ENCODE measurements around the gene OSCP1.
A peak's percentile ranks its signal among the peaks of the same experiment; 100 is the strongest.

The OSCP1 gene

GRCh38 chr1:36464605-36465393, 14.5 kb upstream of the OSCP1 start:
- Histone ChIP-seq H3K4me3 (ENCODE audit: low read length, poor library complexity, severe bottlenecking) (peak overlapping the region; percentile 93), H3K9me3 (ENCODE audit: insufficient read depth, low read depth, low read length) (no peaks in the 10 kb centered on the region), H3K4me2 (ENCODE audit: low read depth, low read length, poor library complexity, severe bottlenecking) (peak overlapping the region; percentile 74), H3K9me2 (replicated peaks; ENCODE audit: low read depth, low read length) (no peaks in the 10 kb centered on the region), H3K4me1 (ENCODE audit: insufficient read depth, low read length, poor library complexity, severe bottlenecking) (peaks cover 17% of the 10 kb centered on the region), H3K79me2 (ENCODE audit: insufficient read depth, low read length) (peaks cover 10% of the 10 kb centered on the region), H4K20me1 (ENCODE audit: insufficient read depth, low read length, poor library complexity, severe bottlenecking) (no peaks in the 10 kb centered on the region), H3K36me3 (ENCODE audit: insufficient read depth, low read length) (no peaks in the 10 kb centered on the region), H3K27me3 (ENCODE audit: insufficient read depth, low read length, poor library complexity, severe bottlenecking) (no peaks in the 10 kb centered on the region), H3F3A (ENCODE audit: low read depth) (no peaks in the 10 kb centered on the region), H3K9ac (ENCODE audit: low read depth, low read length, poor library complexity, severe bottlenecking) (peak overlapping the region; percentile 81), H2AFZ (ENCODE audit: low read length) (peak overlapping the region; percentile 89)
- TF ChIP-seq EZH2phosphoT487 (IDR thresholded peaks at IDR 0.05; ENCODE audit: borderline replicate concordance): no peak

GRCh38 chr1:36463803-36464604, 13.8 kb upstream of the OSCP1 start, which contains the start of gene MRPS15:
MRPS15 (minus strand) TSS chr1:36464384; CDS start chr1:36464275, 109 bp downstream.
- H3K4me2 ChIP-seq (ENCODE audit: low read depth, low read length, poor library complexity, severe bottlenecking): peak within 1 kb of the TSS; percentile 74
- peak within 1 kb of the TSS; percentile 93 for H3K4me3 ChIP-seq (ENCODE audit: low read length, poor library complexity, severe bottlenecking)
- no peaks in the 10 kb centered on the region for H3K9me3 ChIP-seq (ENCODE audit: insufficient read depth, low read depth, low read length)
- H3K27me3 ChIP-seq (ENCODE audit: insufficient read depth, low read length, poor library complexity, severe bottlenecking): no peaks in the 10 kb centered on the region
- H3F3A ChIP-seq (ENCODE audit: low read depth): no peaks in the 10 kb centered on the region
- H3K79me2 ChIP-seq (ENCODE audit: insufficient read depth, low read length): peaks cover 10% of the 10 kb centered on the region
- H4K20me1 ChIP-seq (ENCODE audit: insufficient read depth, low read length, poor library complexity, severe bottlenecking): no peaks in the 10 kb centered on the region
- H3K9ac ChIP-seq (ENCODE audit: low read depth, low read length, poor library complexity, severe bottlenecking): peak within 1 kb of the TSS; percentile 81
- H2AFZ ChIP-seq (ENCODE audit: low read length): peak within 1 kb of the TSS; percentile 89
- peaks cover 23% of the 10 kb centered on the region for H3K4me1 ChIP-seq (ENCODE audit: insufficient read depth, low read length, poor library complexity, severe bottlenecking)
- TF ChIP-seq, protein P1, sequence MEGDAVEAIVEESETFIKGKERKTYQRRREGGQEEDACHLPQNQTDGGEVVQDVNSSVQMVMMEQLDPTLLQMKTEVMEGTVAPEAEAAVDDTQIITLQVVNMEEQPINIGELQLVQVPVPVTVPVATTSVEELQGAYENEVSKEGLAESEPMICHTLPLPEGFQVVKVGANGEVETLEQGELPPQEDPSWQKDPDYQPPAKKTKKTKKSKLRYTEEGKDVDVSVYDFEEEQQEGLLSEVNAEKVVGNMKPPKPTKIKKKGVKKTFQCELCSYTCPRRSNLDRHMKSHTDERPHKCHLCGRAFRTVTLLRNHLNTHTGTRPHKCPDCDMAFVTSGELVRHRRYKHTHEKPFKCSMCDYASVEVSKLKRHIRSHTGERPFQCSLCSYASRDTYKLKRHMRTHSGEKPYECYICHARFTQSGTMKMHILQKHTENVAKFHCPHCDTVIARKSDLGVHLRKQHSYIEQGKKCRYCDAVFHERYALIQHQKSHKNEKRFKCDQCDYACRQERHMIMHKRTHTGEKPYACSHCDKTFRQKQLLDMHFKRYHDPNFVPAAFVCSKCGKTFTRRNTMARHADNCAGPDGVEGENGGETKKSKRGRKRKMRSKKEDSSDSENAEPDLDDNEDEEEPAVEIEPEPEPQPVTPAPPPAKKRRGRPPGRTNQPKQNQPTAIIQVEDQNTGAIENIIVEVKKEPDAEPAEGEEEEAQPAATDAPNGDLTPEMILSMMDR (conservative IDR thresholded peaks at IDR 0.05; ENCODE audit: low read length): no peak
- TF ChIP-seq EZH2phosphoT487 (IDR thresholded peaks at IDR 0.05; ENCODE audit: borderline replicate concordance): no peak
- H3K9me2 ChIP-seq (replicated peaks; ENCODE audit: low read depth, low read length): no peaks in the 10 kb centered on the region
- no peaks in the 10 kb centered on the region for H3K36me3 ChIP-seq (ENCODE audit: insufficient read depth, low read length)

DNA sequence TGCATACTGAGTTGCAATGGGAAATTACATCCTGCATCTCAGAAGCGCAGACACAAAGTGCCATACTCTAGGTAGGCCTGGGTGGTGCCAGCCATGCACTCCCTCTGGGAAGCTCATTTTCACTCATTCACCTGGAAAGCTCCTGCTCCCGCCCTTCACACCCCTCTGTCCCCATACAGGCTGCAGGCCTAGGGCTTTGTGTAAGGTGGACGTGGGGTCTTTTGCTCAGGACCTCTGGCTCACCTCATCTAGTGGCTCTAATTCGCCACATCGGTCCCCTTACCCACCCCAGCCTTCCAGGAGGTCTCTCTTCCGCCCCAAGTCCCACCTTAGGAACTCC, 13.2 kb upstream of the OSCP1 start:
- TF ChIP-seq EZH2phosphoT487 (IDR thresholded peaks at IDR 0.05; ENCODE audit: borderline replicate concordance): no peak
- TF ChIP-seq, protein P1 (conservative IDR thresholded peaks at IDR 0.05; ENCODE audit: low read length): no peak
- H3K9me2 ChIP-seq (replicated peaks; ENCODE audit: low read depth, low read length): no peaks in the 10 kb centered on the region
- H3K9ac ChIP-seq (ENCODE audit: low read depth, low read length, poor library complexity, severe bottlenecking): peak overlapping the region; percentile 81
- H2AFZ ChIP-seq (ENCODE audit: low read length): peak overlapping the region; percentile 89
- H3K79me2 ChIP-seq (ENCODE audit: insufficient read depth, low read length): peaks cover 10% of the 10 kb centered on the region
- peak overlapping the region; percentile 93 for H3K4me3 ChIP-seq (ENCODE audit: low read length, poor library complexity, severe bottlenecking)
- H4K20me1 ChIP-seq (ENCODE audit: insufficient read depth, low read length, poor library complexity, severe bottlenecking): peaks cover 5% of the 10 kb centered on the region
- no peaks in the 10 kb centered on the region for H3K27me3 ChIP-seq (ENCODE audit: insufficient read depth, low read length, poor library complexity, severe bottlenecking)
- H3K9me3 ChIP-seq (ENCODE audit: insufficient read depth, low read depth, low read length): no peaks in the 10 kb centered on the region
- H3K4me2 ChIP-seq (ENCODE audit: low read depth, low read length, poor library complexity, severe bottlenecking): peak overlapping the region; percentile 74
- H3K36me3 ChIP-seq (ENCODE audit: insufficient read depth, low read length): no peaks in the 10 kb centered on the region
- peaks cover 28% of the 10 kb centered on the region for H3K4me1 ChIP-seq (ENCODE audit: insufficient read depth, low read length, poor library complexity, severe bottlenecking)
- H3F3A ChIP-seq (ENCODE audit: low read depth): no peaks in the 10 kb centered on the region
